Measurements from ENCODE around the gene DENND1A. TPM values are rescaled to one million over a fixed set of nuclear protein-coding genes. Genes with fewer than 3 reads are reported as not detected.

DENND1A gene
- total and polyA plus RNA-seq, 2 donors from 2014 or later = 16.3 to 19.6 TPM

DNA sequence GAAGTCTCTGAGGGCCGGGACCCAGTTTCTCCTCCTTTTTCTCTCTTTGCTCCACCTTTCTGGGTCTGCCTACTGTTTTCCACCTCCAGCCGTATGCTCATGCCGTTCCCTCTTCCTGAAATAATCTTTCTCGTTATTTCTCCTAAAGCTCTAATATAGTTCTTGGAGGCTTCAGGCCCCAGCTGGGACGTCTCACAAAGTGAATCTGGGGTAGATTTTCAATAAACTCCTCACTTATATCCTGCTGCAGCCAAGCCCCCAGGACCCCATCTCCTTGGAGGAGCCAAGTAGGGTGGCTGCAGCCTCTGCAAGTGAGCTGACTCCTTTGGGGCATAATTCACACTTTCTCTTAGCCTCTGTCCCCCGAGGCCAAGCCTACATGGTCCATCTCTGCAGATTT lies 588.1 kb downstream of the DENND1A start:
- H3K9ac ChIP-seq (ENCODE audit: low read length in 3 of 3) = no peak overlapping the region
- no peaks in the 10 kb centered on the region for H3K9me3 ChIP-seq (ENCODE audit: control insufficient read depth in 2 of 3, insufficient read depth in 1 of 3, low read length in 3 of 3)
- FAIRE-seq = no peak
- H3K27me3 ChIP-seq (ENCODE audit: control insufficient read depth, insufficient read depth, low read length) = no peaks in the 10 kb centered on the region
- no peak for DNase-seq
- H3K4me1 ChIP-seq (ENCODE audit: control insufficient read depth in 2 of 3, insufficient read depth in 2 of 3, low read depth in 1 of 3, low read length in 3 of 3) = peaks cover 0 to 4% (median 0%) of the 10 kb centered on the region in 3 donors
- no peaks in the 10 kb centered on the region for H3K36me3 ChIP-seq (ENCODE audit: control insufficient read depth in 2 of 3, insufficient read depth in 3 of 3, low read length in 3 of 3)
- intact Hi-C loops (cut with DNase I) = no loop called here
- TF ChIP-seq CTCF (IDR thresholded peaks at IDR 0.05; ENCODE audit: borderline replicate concordance, extremely low read depth, insufficient read depth) = no peak
- no peak overlapping the region for H3K4me3 ChIP-seq (ENCODE audit: low read length in 3 of 3)
- H3K27ac ChIP-seq (ENCODE audit: low read depth in 2 of 2, low read length in 2 of 2) = no peak overlapping the region

- peaks cover 0 to 4% (median 0%) of the 10 kb centered on the region in 3 donors for H3K4me1 ChIP-seq (ENCODE audit: control insufficient read depth in 2 of 3, insufficient read depth in 2 of 3, low read depth in 1 of 3, low read length in 3 of 3)
- H3K9me3 ChIP-seq (ENCODE audit: control insufficient read depth in 2 of 3, insufficient read depth in 1 of 3, low read length in 3 of 3) = no peaks in the 10 kb centered on the region
- no peak overlapping the region for H3K9ac ChIP-seq (ENCODE audit: low read length in 3 of 3)
- H3K27me3 ChIP-seq (ENCODE audit: control insufficient read depth, insufficient read depth, low read length) = no peaks in the 10 kb centered on the region
- H3K4me3 ChIP-seq (ENCODE audit: low read length in 3 of 3) = no peak overlapping the region
- no peak for TF ChIP-seq CTCF (IDR thresholded peaks at IDR 0.05; ENCODE audit: borderline replicate concordance, extremely low read depth, insufficient read depth)
- intact Hi-C loops (cut with DNase I) = no loop called here
- H3K36me3 ChIP-seq (ENCODE audit: control insufficient read depth in 2 of 3, insufficient read depth in 3 of 3, low read length in 3 of 3) = no peaks in the 10 kb centered on the region
- peak in 1 of 5 donors; percentile 49 for DNase-seq
- no peak for FAIRE-seq
- no peak overlapping the region for H3K27ac ChIP-seq (ENCODE audit: low read depth in 2 of 2, low read length in 2 of 2)
Measured at GRCh38 chr9:123339666-123340510, 590.0 kb downstream of the DENND1A start.

DNA sequence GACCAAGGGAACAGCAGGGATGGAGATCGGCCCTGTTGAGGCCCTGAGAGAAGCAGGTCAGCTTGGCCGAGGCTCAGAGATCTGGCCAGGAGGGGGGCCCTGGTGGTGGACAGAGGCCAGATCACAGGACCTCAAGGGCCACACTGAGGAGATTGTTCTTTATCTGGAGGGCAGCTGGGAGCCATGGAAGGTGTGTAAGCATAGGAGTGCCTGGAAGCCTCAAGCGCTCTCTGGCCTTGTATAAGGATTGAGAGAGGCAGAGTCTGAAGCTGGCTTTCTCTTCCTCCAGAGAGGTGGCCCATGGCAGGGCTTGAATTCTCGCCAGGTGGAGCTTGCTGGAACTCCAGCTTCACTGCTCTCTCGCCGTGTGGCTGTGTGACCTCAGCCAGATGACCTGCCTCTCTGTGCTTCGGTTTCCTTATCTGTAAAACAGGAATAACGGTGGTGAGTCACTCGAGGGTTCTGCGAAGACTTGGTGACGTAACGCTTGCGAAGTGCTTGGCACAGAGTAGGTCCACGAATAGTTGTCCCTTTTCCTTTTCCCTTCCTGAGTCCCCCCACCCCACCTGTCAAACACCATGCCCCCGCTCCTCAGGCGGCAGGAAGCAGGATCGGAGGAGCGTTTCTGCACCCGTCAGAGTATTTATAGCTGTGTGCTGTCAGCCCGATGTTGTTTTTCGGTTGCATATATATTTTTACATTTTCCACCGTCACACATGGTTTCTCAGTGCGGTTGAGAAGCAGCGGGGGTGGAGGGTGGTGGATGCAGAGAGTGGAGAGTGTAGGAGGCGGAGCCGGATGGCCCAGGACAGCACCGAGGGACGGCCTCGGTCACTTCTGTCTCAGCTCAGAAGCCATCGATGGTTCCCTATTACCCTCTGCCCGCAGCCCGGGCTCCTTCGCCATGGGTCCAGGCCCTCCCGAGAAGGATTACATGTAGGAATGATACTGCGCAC lies 590.9 kb downstream of the DENND1A start:
- Histone ChIP-seq H3K4me3 (ENCODE audit: low read length in 3 of 3) (peak overlapping the region in 2 of 3 donors; percentile 9 to 32), H3K9ac (ENCODE audit: low read length in 3 of 3) (no peak overlapping the region)
- DNase-seq = peak in 1 of 5 donors; percentile 70

More for the DNA sequence above, 590.9 kb downstream of the DENND1A start:
- Histone ChIP-seq H3K4me1 (ENCODE audit: control insufficient read depth in 2 of 3, insufficient read depth in 2 of 3, low read depth in 1 of 3, low read length in 3 of 3) (peaks cover 0 to 4% (median 0%) of the 10 kb centered on the region in 3 donors), H3K27ac (ENCODE audit: low read depth in 2 of 2, low read length in 2 of 2) (no peak overlapping the region), H3K36me3 (ENCODE audit: control insufficient read depth in 2 of 3, insufficient read depth in 3 of 3, low read length in 3 of 3) (no peaks in the 10 kb centered on the region), H3K27me3 (ENCODE audit: control insufficient read depth, insufficient read depth, low read length) (no peaks in the 10 kb centered on the region), H3K9me3 (ENCODE audit: control insufficient read depth in 2 of 3, insufficient read depth in 1 of 3, low read length in 3 of 3) (no peaks in the 10 kb centered on the region)
- no peak for TF ChIP-seq CTCF (IDR thresholded peaks at IDR 0.05; ENCODE audit: borderline replicate concordance, extremely low read depth, insufficient read depth)
- intact Hi-C loops (cut with DNase I) = no loop called here
- FAIRE-seq = no peak

Measured in kidney (tissue), 14 donors.